Measurements from ENCODE around the gene VPREB3. TPM values are rescaled to one million over a fixed set of nuclear protein-coding genes. Genes with fewer than 3 reads are reported as not detected.

VPREB3 gene
- total RNA-seq, 1 donor from 2014 or later: not detected

- H3K36me3 ChIP-seq: peaks cover 94% of the 10 kb centered on the region
- no peaks in the 10 kb centered on the region for H3K9me3 ChIP-seq
- no peak for ATAC-seq
- no peak for DNase-seq
- intact Hi-C loops (cut with DNase I): no loop called here
- no peak for TF ChIP-seq CTCF (IDR thresholded peaks at IDR 0.05)
- no peaks in the 10 kb centered on the region for H3K4me1 ChIP-seq
- H3K27me3 ChIP-seq (ENCODE audit: low read depth): no peaks in the 10 kb centered on the region
- H3K4me3 ChIP-seq: no peak overlapping the region
- no peak overlapping the region for H3K27ac ChIP-seq
Measured at GRCh38 chr22:23705358-23705757, 48.9 kb downstream of the VPREB3 start.

- ATAC-seq: no peak
- no peak overlapping the region for H3K4me3 ChIP-seq
- no peak overlapping the region for H3K27ac ChIP-seq
- intact Hi-C loops (cut with DNase I): no loop called here
- H3K9me3 ChIP-seq: no peaks in the 10 kb centered on the region
- H3K4me1 ChIP-seq: no peaks in the 10 kb centered on the region
- no peak for DNase-seq
- no peak for TF ChIP-seq CTCF (IDR thresholded peaks at IDR 0.05)
- H3K27me3 ChIP-seq (ENCODE audit: low read depth): no peaks in the 10 kb centered on the region
- H3K36me3 ChIP-seq: peaks cover 94% of the 10 kb centered on the region
Measured at GRCh38 chr22:23704829-23705228, 49.4 kb downstream of the VPREB3 start.

- Histone ChIP-seq H3K27me3 (ENCODE audit: low read depth) (no peaks in the 10 kb centered on the region), H3K4me1 (no peaks in the 10 kb centered on the region), H3K36me3 (peaks cover 93% of the 10 kb centered on the region), H3K9me3 (no peaks in the 10 kb centered on the region), H3K27ac (no peak overlapping the region), H3K4me3 (no peak overlapping the region)
- intact Hi-C loops (cut with DNase I): no loop called here
- DNase-seq: no peak
- no peak for TF ChIP-seq CTCF (IDR thresholded peaks at IDR 0.05)
- ATAC-seq: no peak
Measured at GRCh38 chr22:23704062-23704461, 50.2 kb downstream of the VPREB3 start.

Other genes with a start within 250 kb of the VPREB3 start
- gene IGLL1, start 174.1 kb downstream of the VPREB3 start, total RNA-seq: not detected
- gene DRICH1, start 122.1 kb downstream of the VPREB3 start, total RNA-seq: 1.6 TPM
- 1.9 TPM for gene RGL4, start 63.4 kb downstream of the VPREB3 start, total RNA-seq
- 5.7 TPM for gene ZNF70, start 3.3 kb downstream of the VPREB3 start, total RNA-seq
- 5.9 TPM for gene C22orf15, start 8.6 kb upstream of the VPREB3 start, total RNA-seq
- gene CHCHD10, start 13.5 kb upstream of the VPREB3 start, total RNA-seq: 114 TPM
- 1.9 TPM for gene MMP11, start 18.4 kb upstream of the VPREB3 start, total RNA-seq
- gene SMARCB1, start 32.5 kb upstream of the VPREB3 start, total RNA-seq: 61.3 TPM
- gene DERL3, start 84.6 kb upstream of the VPREB3 start, total RNA-seq: 5.8 TPM
- gene SLC2A11, start 103.5 kb upstream of the VPREB3 start, total RNA-seq: 12.7 TPM
- gene MIF, start 140.0 kb upstream of the VPREB3 start, total RNA-seq: 231 TPM
- gene GSTT2B, start 206.8 kb upstream of the VPREB3 start, total RNA-seq: 7.3 TPM
- 2.9 TPM for gene DDTL, start 212.5 kb upstream of the VPREB3 start, total RNA-seq
- gene DDT, start 220.0 kb upstream of the VPREB3 start, total RNA-seq: 102 TPM
- gene GSTT2, start 225.7 kb upstream of the VPREB3 start, total RNA-seq: 3.0 TPM

Measured in lower lobe of right lung (tissue), 2 donors.